ENCODE data around the gene SPATS2L.

The SPATS2L gene

GRCh38 chr2:200472853-200473464 lies 166.5 kb downstream of the SPATS2L start:
- no peak for DNase-seq

GRCh38 chr2:200475795-200476194 lies 169.3 kb downstream of the SPATS2L start:
- no peak for DNase-seq

- DNase-seq = no peak
Measured at GRCh38 chr2:200476836-200477235, 170.3 kb downstream of the SPATS2L start.

- DNase-seq = no peak
Measured at GRCh38 chr2:200477667-200478131, 171.2 kb downstream of the SPATS2L start.

- DNase-seq = no peak
Measured at GRCh38 chr2:200479692-200480265, 173.3 kb downstream of the SPATS2L start.

GRCh38 chr2:200482194-200482593 lies 175.7 kb downstream of the SPATS2L start:
- no peak for DNase-seq

- peak; percentile 17 for DNase-seq
Measured at GRCh38 chr2:200483729-200484198, 177.3 kb downstream of the SPATS2L start.

- no peak for DNase-seq
Measured at GRCh38 chr2:200484934-200485333, 178.4 kb downstream of the SPATS2L start.

- no peak for DNase-seq
Measured at GRCh38 chr2:200486529-200486928, 180.0 kb downstream of the SPATS2L start.

GRCh38 chr2:200488169-200488568 lies 181.7 kb downstream of the SPATS2L start:
- no peak for DNase-seq

- no peak for DNase-seq
Measured at GRCh38 chr2:200490001-200490400, 183.5 kb downstream of the SPATS2L start.

- DNase-seq = no peak
Measured at GRCh38 chr2:200492656-200493055, 186.2 kb downstream of the SPATS2L start.

GRCh38 chr2:200494048-200494447 lies 187.6 kb downstream of the SPATS2L start:
- DNase-seq = no peak

GRCh38 chr2:200496696-200497095 lies 190.2 kb downstream of the SPATS2L start:
- no peak for DNase-seq

- no peak for DNase-seq
Measured at GRCh38 chr2:200498402-200499162, 192.1 kb downstream of the SPATS2L start.

- DNase-seq = no peak
Measured at GRCh38 chr2:200502196-200502595, 195.7 kb downstream of the SPATS2L start.

- no peak for DNase-seq
Measured at GRCh38 chr2:200506679-200507078, 200.2 kb downstream of the SPATS2L start.

- no peak for DNase-seq
Measured at GRCh38 chr2:200507179-200507578, 200.7 kb downstream of the SPATS2L start.

GRCh38 chr2:200509235-200509611 lies 202.7 kb downstream of the SPATS2L start:
- no peak for DNase-seq

GRCh38 chr2:200509612-200510433 lies 203.3 kb downstream of the SPATS2L start, which contains the start of gene KCTD18:
Gene KCTD18, minus strand, starts transcription at chr2:200510068. Its CDS starts 3,052 bp downstream, at chr2:200507016.
- DNase-seq = peak; percentile 7

- DNase-seq = no peak
Measured at GRCh38 chr2:200515155-200515554, 208.7 kb downstream of the SPATS2L start.

GRCh38 chr2:200523158-200523557 lies 216.7 kb downstream of the SPATS2L start:
- DNase-seq = no peak

GRCh38 chr2:200523604-200524003 lies 217.1 kb downstream of the SPATS2L start:
- no peak for DNase-seq

All from NCI-H187 treated with DMSO at 0.1 percent for 48 hours (cell line).